Breast epithelium (tissue), 4 donors: ENCODE measurements around the gene CHN1. TPM values are rescaled to one million over a fixed set of nuclear protein-coding genes. Genes with fewer than 3 reads are reported as not detected.

Experiments
- DNase-seq, 2 donors: peaks; one replicate each; pipeline ENCODE4 v3.0.0-alpha.2; 2019; ENCODE audit warnings: low spot score in 2 of 2
- H3K27ac ChIP-seq, 2 donors: fragments of 200-600 bp; sonication (generic) in 1 of 2; one replicate each; pipeline ENCODE4 v1.5.1; 2016 to 2019; ENCODE audit warnings: mild to moderate bottlenecking in 1 of 2
- H3K27me3 ChIP-seq, 2 donors: fragments of 200-600 bp; sonication (generic) in 1 of 2; one replicate each; pipeline versions ENCODE4 v1.5.1 to v1.6.0; 2017 to 2019; ENCODE audit warnings: control low read depth in 1 of 2, mild to moderate bottlenecking in 1 of 2
- H3K36me3 ChIP-seq: fragments of 200-600 bp; one replicate; pipeline ENCODE4 v1.5.1; 2019
- H3K4me1 ChIP-seq, 2 donors: fragments of 200-600 bp; sonication (generic); one replicate each; pipeline ENCODE4 v1.5.1; 2016 to 2019; ENCODE audit warnings: control low read depth in 1 of 2
- H3K4me3 ChIP-seq, 3 donors: fragments of 200-600 bp; sonication (generic); 1 replicate in 2 of 3; 2 replicates in 1 of 3; pipeline ENCODE4 v1.5.1; 2016 to 2019; ENCODE audit warnings: mild to moderate bottlenecking in 3 of 3, moderate library complexity in 2 of 3
- H3K9me3 ChIP-seq, 2 donors: fragments of 200-600 bp; sonication (generic) in 1 of 2; one replicate each; pipeline ENCODE4 v1.5.1; 2016 to 2019; ENCODE audit warnings: control low read depth in 1 of 2
- CTCF ChIP-seq, 3 donors: fragments of 450-650 bp; IDR thresholded peaks; one replicate each; pipeline ENCODE4 v1.5.1; 2016 to 2017; ENCODE audit warnings: antibody characterized with exemption in 3 of 3, mild to moderate bottlenecking in 3 of 3, moderate library complexity in 3 of 3
- POLR2A ChIP-seq: fragments of 450-650 bp; IDR thresholded peaks from one replicate; pipeline ENCODE4 v1.6.1; 2016; ENCODE audit warnings: antibody characterized with exemption, mild to moderate bottlenecking, moderate library complexity
- POLR2AphosphoS5 ChIP-seq, 3 donors: sonication (generic); formaldehyde crosslinking; IDR thresholded peaks; one replicate each; pipeline ENCODE4 v1.6.1; 2017; ENCODE audit warnings: antibody characterized with exemption in 3 of 3
- intact Hi-C: fragments of 100-400 bp; cut with DNase I; formaldehyde crosslinking; loops from one replicate; pipeline ENCODE4 v1.15.1; 2023; ENCODE audit warnings: low total_unique reads
- total RNA-seq, 3 donors: library from RNA; depleted of rRNA; stranded (reverse); fragments of >200 nt; gene quantifications; one replicate each; pipeline ENCODE4 v1.1.0, GENCODE V29; 2016

Gene CHN1
- total RNA-seq, 3 donors from 2014 or later = 9.8 to 14.7 (median 13.4) TPM

GRCh38 chr2:174846941-174847938 is 157.9 kb downstream of the CHN1 start:
- no peaks in the 10 kb centered on the region for H3K27me3 ChIP-seq
- H3K27ac ChIP-seq = peak overlapping the region in 1 of 2 donors; percentile 26
- TF ChIP-seq POLR2AphosphoS5 (IDR thresholded peaks at IDR 0.05) (no peak), CTCF (IDR thresholded peaks at IDR 0.05) (no peak), POLR2A (no peak)
- H3K36me3 ChIP-seq = no peaks in the 10 kb centered on the region
- intact Hi-C loops = no loop called here
- H3K4me1 ChIP-seq = no peaks in the 10 kb centered on the region
- H3K4me3 ChIP-seq = peak overlapping the region; percentile 14 to 53 (median 38)
- no peak for DNase-seq
- H3K9me3 ChIP-seq = no peaks in the 10 kb centered on the region

GRCh38 chr2:174846218-174846617 is 159.0 kb downstream of the CHN1 start:
- intact Hi-C loops = no loop called here
- Histone ChIP-seq H3K27me3 (no peaks in the 10 kb centered on the region), H3K27ac (peak overlapping the region in 1 of 2 donors; percentile 11), H3K4me1 (no peaks in the 10 kb centered on the region), H3K9me3 (no peaks in the 10 kb centered on the region), H3K4me3 (peak overlapping the region in 1 of 3 donors; percentile 53), H3K36me3 (no peaks in the 10 kb centered on the region)
- DNase-seq = no peak
- TF ChIP-seq POLR2A (no peak), CTCF (IDR thresholded peaks at IDR 0.05) (no peak), POLR2AphosphoS5 (IDR thresholded peaks at IDR 0.05) (no peak)

- no peaks in the 10 kb centered on the region for H3K27me3 ChIP-seq
- no peaks in the 10 kb centered on the region for H3K4me1 ChIP-seq
- H3K27ac ChIP-seq = peak overlapping the region in 1 of 2 donors; percentile 37
- no peaks in the 10 kb centered on the region for H3K36me3 ChIP-seq
- no peak overlapping the region for H3K4me3 ChIP-seq
- intact Hi-C loops = no loop called here
- no peaks in the 10 kb centered on the region for H3K9me3 ChIP-seq
- no peak for DNase-seq
- no peak for TF ChIP-seq POLR2A
- TF ChIP-seq POLR2AphosphoS5 (IDR thresholded peaks at IDR 0.05) = no peak
- no peak for TF ChIP-seq CTCF (IDR thresholded peaks at IDR 0.05)
These were observed 160.9 kb downstream of the CHN1 start for GRCh38 chr2:174844295-174844708.

- DNase-seq = no peak
- Histone ChIP-seq H3K36me3 (no peaks in the 10 kb centered on the region), H3K27ac (no peak overlapping the region), H3K4me1 (no peaks in the 10 kb centered on the region), H3K4me3 (no peak overlapping the region), H3K9me3 (no peaks in the 10 kb centered on the region), H3K27me3 (no peaks in the 10 kb centered on the region)
- intact Hi-C loops = no loop called here
- TF ChIP-seq POLR2AphosphoS5 (IDR thresholded peaks at IDR 0.05) (no peak), CTCF (IDR thresholded peaks at IDR 0.05) (no peak), POLR2A (no peak)
These were observed 162.7 kb downstream of the CHN1 start for GRCh38 chr2:174842496-174842895.

- H3K9me3 ChIP-seq = no peaks in the 10 kb centered on the region
- H3K4me1 ChIP-seq = no peaks in the 10 kb centered on the region
These were observed 163.2 kb downstream of the CHN1 start for GRCh38 chr2:174841936-174842335.

More at GRCh38 chr2:174841936-174842335, 163.2 kb downstream of the CHN1 start:
- no peaks in the 10 kb centered on the region for H3K27me3 ChIP-seq
- H3K27ac ChIP-seq = no peak overlapping the region
- intact Hi-C loops = loop anchor here (2.0 kb wide), 1 partner anchor 51 kb away; no protein-coding TSS in a partner anchor
- no peaks in the 10 kb centered on the region for H3K36me3 ChIP-seq
- H3K4me3 ChIP-seq = no peak overlapping the region
- DNase-seq = no peak
- TF ChIP-seq CTCF (IDR thresholded peaks at IDR 0.05) (no peak), POLR2A (no peak), POLR2AphosphoS5 (IDR thresholded peaks at IDR 0.05) (no peak)
